ENCODE results near the gene ARAP2. TPM values are rescaled to one million over a fixed set of nuclear protein-coding genes. Genes with fewer than 3 reads are reported as not detected.

Gene ARAP2
- total RNA-seq, 2 experiments from 2014 or later: 52.9 to 76.1 TPM

DNA sequence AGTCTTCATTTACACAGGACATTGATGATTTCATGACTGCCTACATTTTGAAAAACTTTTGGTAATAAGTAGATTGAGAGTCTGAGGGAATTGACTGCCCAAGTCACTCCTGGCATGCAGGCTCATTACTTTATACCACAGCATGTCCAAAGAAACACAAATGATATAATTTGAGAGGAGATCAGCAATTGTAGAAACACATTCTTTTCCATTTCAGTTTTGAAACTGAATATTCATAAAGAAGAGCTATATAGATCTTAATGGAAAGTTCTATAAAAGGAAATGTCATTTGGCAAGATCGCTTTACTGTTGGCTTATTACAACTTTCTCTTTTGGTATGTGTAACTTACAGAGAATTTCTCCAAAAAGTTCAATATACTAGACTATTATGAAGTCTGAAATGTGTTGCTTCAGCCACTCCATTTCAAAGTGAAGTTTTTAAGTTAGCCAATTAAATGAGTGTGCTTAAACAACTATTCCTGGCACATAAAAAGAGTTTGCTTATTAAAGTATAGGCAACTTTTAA is 158.0 kb downstream of the ARAP2 start:
- Mint-ChIP-seq H3K9me3 (ENCODE audit: low read depth) (no peaks in the 10 kb centered on the region), H3K4me1 (peaks cover 10% of the 10 kb centered on the region), H3K27me3 (no peaks in the 10 kb centered on the region), H3K27ac (no peak overlapping the region), H3K4me3 (no peak overlapping the region), H3K36me3 (peaks cover 16% of the 10 kb centered on the region)
- CTCF ChIA-PET: no interaction called here
- ATAC-seq: no peak
- no peak for DNase-seq

DNA sequence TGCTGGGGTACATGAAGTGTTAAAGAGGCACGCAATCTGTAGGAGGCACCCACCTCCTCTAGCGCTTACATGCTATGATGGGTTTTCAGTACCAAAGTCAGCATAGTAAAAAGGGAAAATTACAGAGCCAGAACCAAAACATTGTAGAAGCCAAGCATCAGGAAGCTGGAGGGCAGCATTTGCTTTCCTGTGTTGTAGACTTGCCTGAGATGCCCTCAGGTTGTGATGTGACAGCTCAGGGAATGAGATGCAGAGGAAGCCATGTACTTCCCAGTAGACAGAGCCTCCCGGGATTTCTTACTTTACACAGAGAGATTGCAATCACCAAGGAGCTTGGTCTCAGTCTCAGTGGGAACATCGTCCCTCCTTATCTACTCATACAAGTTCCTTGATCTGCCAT is 161.5 kb downstream of the ARAP2 start:
- H3K27ac Mint-ChIP-seq: no peak overlapping the region

DNA sequence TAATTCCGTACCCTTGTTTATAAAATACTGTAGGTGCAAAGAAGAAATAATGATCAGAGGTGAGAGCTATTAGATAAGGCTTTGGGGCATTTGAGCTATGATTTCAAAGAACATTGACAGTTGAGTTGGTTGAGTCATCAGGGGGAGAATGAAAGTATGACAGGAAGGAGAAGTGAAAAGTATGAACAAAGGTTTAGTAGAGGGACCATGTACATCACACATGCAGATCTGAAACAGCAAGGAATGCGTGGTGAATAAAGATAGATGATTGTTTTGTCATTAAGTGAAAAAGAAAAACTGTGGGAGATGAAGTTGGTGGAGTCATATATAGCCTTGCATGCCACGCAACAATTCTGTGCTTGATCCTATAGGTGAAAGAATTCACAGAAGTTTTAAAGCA is 163.1 kb downstream of the ARAP2 start:
- ATAC-seq (peak; percentile 83), DNase-seq (no peak)
- Mint-ChIP-seq H3K9me3 (ENCODE audit: low read depth) (no peaks in the 10 kb centered on the region), H3K36me3 (peaks cover 12% of the 10 kb centered on the region), H3K27me3 (no peaks in the 10 kb centered on the region), H3K4me3 (no peak overlapping the region), H3K27ac (no peak overlapping the region), H3K4me1 (peaks cover 10% of the 10 kb centered on the region)
- CTCF ChIA-PET: interaction anchor here (0.7 kb wide), 1 partner anchor 9 kb away, joined by 3 read pairs; no protein-coding TSS in a partner anchor

More for the DNA sequence above, 161.5 kb downstream of the ARAP2 start:
- Mint-ChIP-seq H3K27me3 (no peaks in the 10 kb centered on the region), H3K9me3 (ENCODE audit: low read depth) (no peaks in the 10 kb centered on the region), H3K4me3 (no peak overlapping the region), H3K36me3 (peaks cover 12% of the 10 kb centered on the region), H3K4me1 (peaks cover 12% of the 10 kb centered on the region)
- CTCF ChIA-PET: no interaction called here
- DNase-seq: no peak
- no peak for ATAC-seq

DNA sequence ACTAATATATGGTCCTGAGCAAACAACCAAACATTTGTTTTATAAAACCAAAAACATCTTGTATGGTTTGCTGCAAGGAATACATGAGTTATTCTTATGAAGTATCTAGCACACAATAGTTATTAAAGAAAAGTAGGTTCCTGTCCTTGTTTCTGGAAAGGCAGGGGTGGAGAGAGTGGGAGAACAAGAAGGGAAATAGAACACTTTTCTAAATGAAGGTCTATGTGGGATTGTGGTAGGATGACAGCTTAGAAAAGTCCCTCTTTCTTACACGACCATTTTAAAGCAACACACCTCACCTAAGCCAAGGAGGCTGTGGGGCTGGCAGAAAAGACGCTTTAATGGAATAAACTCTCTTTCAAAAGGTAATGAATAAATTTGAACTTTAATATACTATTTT is 164.6 kb downstream of the ARAP2 start:
- CTCF ChIA-PET: interaction anchor here (0.7 kb wide), 1 partner anchor 1897 kb away, joined by 3 read pairs; no protein-coding TSS in a partner anchor
- DNase-seq: no peak
- ATAC-seq: no peak
- Mint-ChIP-seq H3K27ac (no peak overlapping the region), H3K27me3 (no peaks in the 10 kb centered on the region), H3K36me3 (peaks cover 11% of the 10 kb centered on the region), H3K4me1 (peaks cover 6% of the 10 kb centered on the region), H3K4me3 (no peak overlapping the region), H3K9me3 (ENCODE audit: low read depth) (no peaks in the 10 kb centered on the region)

DNA sequence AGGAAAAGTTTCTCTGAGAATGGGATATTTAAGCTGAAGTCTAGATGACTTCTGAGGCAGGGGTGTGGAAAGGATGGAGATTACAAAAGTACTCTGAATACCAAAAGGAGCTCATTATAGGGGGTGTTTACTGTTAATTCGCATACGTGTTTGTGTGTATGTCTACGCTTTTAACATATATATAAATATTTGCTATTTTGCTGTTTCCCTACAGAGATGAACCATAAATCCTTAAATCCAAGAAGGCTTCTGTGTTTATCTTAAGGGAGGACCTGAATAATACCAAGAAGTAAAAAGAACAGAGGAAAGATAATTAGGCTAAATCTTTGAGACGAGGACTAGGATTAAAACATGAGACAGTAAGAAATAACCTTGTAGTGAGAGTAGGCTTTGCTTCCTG is 166.0 kb downstream of the ARAP2 start:
- Mint-ChIP-seq H3K4me1 (peaks cover 2% of the 10 kb centered on the region), H3K27me3 (no peaks in the 10 kb centered on the region), H3K9me3 (ENCODE audit: low read depth) (no peaks in the 10 kb centered on the region), H3K4me3 (no peak overlapping the region), H3K27ac (no peak overlapping the region), H3K36me3 (peaks cover 12% of the 10 kb centered on the region)
- no peak for ATAC-seq
- no peak for DNase-seq
- CTCF ChIA-PET: no interaction called here

DNA sequence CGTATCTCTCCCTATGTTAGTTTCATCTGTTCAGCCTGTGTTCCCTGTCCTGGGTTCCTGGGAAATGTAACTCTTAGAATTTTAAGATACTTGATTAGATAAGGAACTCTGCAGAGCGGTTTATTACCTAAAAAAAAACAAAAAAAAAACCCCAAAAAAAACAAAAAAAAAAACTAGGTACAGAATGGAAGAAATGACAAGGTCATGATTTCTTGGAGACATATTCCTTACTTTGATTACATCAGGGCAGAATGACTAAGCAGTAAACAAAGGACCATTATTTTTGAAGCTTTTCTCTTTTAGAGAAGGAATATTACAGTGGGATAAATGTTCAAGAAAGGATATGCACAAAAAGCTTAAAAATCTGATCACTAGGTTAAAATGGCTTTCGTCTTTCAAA is 171.8 kb downstream of the ARAP2 start:
- DNase-seq (no peak), ATAC-seq (no peak)
- peaks cover 36% of the 10 kb centered on the region for H3K36me3 Mint-ChIP-seq
- no peaks in the 10 kb centered on the region for H3K9me3 Mint-ChIP-seq (ENCODE audit: low read depth)
- no peak overlapping the region for H3K27ac Mint-ChIP-seq
- no peak overlapping the region for H3K4me3 Mint-ChIP-seq
- CTCF ChIA-PET: interaction anchor here (1.2 kb wide), 1 partner anchor 8 kb away, joined by 3 read pairs; no protein-coding TSS in a partner anchor
- H3K4me1 Mint-ChIP-seq: no peaks in the 10 kb centered on the region
- no peaks in the 10 kb centered on the region for H3K27me3 Mint-ChIP-seq

DNA sequence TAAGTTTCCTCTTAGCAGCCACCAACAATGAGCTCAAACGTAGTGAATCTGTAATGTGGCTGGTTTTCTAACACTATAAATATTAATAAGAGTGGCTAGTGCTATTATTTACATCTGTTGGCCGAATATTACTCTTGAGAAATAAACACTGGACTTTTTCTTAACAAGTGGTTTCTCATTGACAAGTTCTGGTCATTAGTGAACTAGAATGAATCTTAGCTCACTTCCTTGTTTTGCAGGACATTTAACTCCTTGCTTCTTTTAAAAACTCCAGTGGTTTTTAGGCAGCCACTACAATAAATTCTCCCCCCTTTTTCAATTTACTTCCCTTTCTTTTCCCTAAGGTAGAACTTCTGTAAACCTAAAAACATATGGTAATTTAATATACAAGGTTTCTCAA is 177.2 kb downstream of the ARAP2 start:
- no peaks in the 10 kb centered on the region for H3K9me3 Mint-ChIP-seq (ENCODE audit: low read depth)
- H3K27ac Mint-ChIP-seq: no peak overlapping the region
- no peak overlapping the region for H3K4me3 Mint-ChIP-seq
- ATAC-seq (no peak), DNase-seq (no peak)
- no peaks in the 10 kb centered on the region for H3K4me1 Mint-ChIP-seq
- no peaks in the 10 kb centered on the region for H3K27me3 Mint-ChIP-seq
- CTCF ChIA-PET: no interaction called here
- H3K36me3 Mint-ChIP-seq: peaks cover 38% of the 10 kb centered on the region

DNA sequence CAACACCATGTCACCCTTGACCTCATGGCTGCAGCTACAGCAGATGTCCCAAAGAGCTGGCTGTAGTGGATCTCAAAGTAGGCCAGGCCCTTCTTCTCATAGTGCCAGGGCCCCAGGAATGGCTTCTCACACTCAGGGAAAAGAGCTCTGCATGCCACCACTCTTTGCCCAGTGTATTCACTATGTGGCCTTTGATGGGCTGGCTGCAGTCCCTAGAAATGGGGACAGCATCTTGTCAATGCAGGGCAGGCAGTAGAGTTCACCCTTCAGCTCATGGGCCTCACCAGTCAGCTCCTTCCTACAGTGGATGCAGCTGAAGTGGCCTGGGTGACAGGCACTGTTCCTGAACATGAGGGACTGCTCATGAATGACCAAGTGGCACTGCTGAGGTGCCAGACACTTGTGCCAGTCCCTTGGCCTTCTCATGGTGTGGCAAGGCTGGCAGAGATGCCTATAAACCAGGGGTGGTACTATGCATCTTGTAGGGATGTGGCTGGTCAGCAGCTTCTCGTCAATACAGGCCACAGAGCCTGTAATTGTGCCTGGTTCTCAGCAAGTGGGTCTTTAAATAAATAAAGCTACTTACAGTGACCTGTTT is 178.9 kb downstream of the ARAP2 start:
- Mint-ChIP-seq H3K27ac (no peak overlapping the region), H3K27me3 (no peaks in the 10 kb centered on the region), H3K9me3 (ENCODE audit: low read depth) (no peaks in the 10 kb centered on the region), H3K4me3 (no peak overlapping the region), H3K36me3 (peaks cover 33% of the 10 kb centered on the region), H3K4me1 (no peaks in the 10 kb centered on the region)
- CTCF ChIA-PET: no interaction called here
- ATAC-seq: no peak
- no peak for DNase-seq

DNA sequence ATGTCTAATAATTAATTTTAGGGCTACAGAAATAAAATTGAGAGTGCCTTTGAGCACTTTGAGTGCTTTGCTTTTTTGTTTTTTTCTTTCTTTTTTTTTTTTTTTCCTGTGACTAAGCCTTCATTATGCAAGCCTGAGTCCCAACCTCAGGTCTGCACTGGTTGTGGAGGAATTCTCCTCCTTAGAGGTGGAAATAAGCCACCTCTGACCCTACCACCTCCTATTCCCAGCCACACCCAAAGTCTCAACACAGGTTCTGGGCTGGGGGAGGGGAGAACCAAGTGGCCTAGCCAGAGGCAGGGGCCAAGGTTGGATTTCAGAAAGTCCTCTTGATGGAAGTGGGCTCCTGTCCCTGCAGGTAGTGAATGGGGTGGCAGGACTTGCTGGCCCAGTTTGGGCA is 180.2 kb downstream of the ARAP2 start:
- Mint-ChIP-seq H3K9me3 (ENCODE audit: low read depth) (no peaks in the 10 kb centered on the region), H3K4me1 (no peaks in the 10 kb centered on the region), H3K36me3 (peaks cover 23% of the 10 kb centered on the region), H3K27ac (no peak overlapping the region), H3K4me3 (no peak overlapping the region), H3K27me3 (no peaks in the 10 kb centered on the region)
- no peak for DNase-seq
- CTCF ChIA-PET: no interaction called here
- no peak for ATAC-seq

DNA sequence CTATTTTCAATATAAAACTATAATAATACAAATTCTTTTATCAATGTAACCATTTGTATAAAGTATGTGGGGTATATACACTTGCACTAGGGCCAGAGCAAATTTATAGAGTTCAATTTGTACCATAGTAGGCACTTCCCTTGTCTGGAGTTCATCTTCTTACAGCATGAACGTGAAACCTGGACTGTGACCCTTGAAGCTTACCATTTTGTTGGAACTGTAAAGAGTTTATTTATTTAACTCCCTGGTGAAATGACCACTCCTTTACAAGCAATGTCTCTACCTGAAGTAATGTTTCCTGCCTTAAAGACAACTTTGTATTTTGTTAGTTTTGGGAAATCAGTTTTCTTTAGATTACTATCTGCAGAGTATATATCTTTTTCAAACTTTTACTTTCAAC is 188.2 kb downstream of the ARAP2 start:
- ATAC-seq (no peak), DNase-seq (no peak)
- H3K36me3 Mint-ChIP-seq: no peaks in the 10 kb centered on the region
- no peak overlapping the region for H3K27ac Mint-ChIP-seq
- H3K27me3 Mint-ChIP-seq: no peaks in the 10 kb centered on the region
- CTCF ChIA-PET: no interaction called here
- H3K9me3 Mint-ChIP-seq (ENCODE audit: low read depth): no peaks in the 10 kb centered on the region
- H3K4me3 Mint-ChIP-seq: no peak overlapping the region
- H3K4me1 Mint-ChIP-seq: no peaks in the 10 kb centered on the region

DNA sequence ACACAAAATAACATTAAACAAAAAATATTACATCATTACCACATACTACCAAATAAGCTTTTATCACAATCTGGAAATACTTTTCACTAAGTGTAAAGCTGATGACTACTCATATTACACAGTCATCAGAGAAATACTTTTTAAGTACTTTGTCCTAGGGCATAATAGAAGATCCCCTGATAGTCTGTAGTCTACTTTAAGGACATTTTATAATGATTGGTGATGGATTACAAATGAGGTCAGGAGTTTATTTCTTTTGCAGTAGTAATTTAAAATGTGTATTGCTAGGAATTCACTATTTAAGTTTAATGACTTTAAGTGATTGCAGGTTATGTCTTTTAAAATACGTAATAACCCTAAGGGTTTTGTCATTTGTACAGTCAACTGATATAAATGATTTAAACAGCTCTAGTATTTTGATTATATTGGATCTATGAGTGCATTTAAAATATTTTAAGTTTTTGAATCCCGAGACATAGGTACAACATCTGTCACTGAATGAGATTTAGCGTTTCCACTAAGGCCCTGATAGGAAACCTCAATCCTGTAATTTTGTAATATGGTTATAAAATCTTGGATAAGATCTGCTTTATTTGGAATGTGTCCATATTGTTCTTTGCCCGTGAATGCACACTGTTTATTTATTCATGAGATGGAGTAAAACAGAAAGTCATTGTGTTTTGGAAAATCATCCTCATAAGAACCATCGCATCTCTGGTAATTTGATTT is 189.5 kb downstream of the ARAP2 start:
- Mint-ChIP-seq H3K36me3 (no peaks in the 10 kb centered on the region), H3K4me1 (no peaks in the 10 kb centered on the region), H3K4me3 (no peak overlapping the region), H3K27ac (no peak overlapping the region), H3K9me3 (ENCODE audit: low read depth) (no peaks in the 10 kb centered on the region), H3K27me3 (no peaks in the 10 kb centered on the region)
- ATAC-seq (no peak), DNase-seq (no peak)
- CTCF ChIA-PET: no interaction called here

DNA sequence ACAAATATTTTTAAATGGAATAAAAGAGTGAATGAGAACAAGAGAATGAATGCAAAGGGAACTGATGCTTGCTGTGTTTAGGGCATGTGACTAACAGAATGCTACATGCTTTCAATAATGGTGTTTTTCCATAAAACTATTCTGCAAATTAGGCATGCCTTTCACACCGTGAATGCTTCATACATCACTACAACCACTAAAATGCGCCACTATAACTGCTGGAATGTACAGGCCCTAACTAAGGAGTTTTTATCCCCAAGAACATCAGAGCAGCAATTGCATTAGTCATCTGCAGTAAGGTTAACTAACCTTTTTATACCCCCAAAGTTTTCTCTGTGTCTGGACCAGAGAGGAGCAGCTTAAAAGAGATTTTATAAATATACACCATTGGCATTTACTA is 190.4 kb downstream of the ARAP2 start:
- no peak for DNase-seq
- no peak for ATAC-seq
- no peaks in the 10 kb centered on the region for H3K4me1 Mint-ChIP-seq
- no peak overlapping the region for H3K4me3 Mint-ChIP-seq
- CTCF ChIA-PET: no interaction called here
- H3K36me3 Mint-ChIP-seq: no peaks in the 10 kb centered on the region
- no peak overlapping the region for H3K27ac Mint-ChIP-seq
- H3K9me3 Mint-ChIP-seq (ENCODE audit: low read depth): no peaks in the 10 kb centered on the region
- H3K27me3 Mint-ChIP-seq: no peaks in the 10 kb centered on the region

DNA sequence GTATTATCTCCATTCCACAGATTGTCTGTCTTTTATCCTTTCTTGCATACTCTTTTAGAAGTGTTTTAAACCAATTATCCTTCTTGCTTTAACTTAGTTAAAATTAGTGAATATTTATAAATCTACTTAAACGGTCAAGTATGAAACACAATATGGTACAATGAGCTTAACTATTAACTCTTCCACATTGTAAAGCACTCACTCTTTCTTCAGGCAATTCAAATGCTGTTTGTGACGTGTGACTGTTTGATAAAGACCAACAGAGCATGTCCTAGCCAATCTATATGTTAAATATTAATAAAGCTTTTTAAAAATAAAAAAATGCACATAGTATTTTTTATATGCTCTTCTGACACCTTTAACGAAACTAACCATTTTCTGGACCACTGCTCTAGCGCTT is 192.7 kb downstream of the ARAP2 start:
- no peak overlapping the region for H3K4me3 Mint-ChIP-seq
- H3K4me1 Mint-ChIP-seq: no peaks in the 10 kb centered on the region
- DNase-seq: no peak
- no peaks in the 10 kb centered on the region for H3K27me3 Mint-ChIP-seq
- no peaks in the 10 kb centered on the region for H3K9me3 Mint-ChIP-seq (ENCODE audit: low read depth)
- H3K27ac Mint-ChIP-seq: no peak overlapping the region
- ATAC-seq: no peak
- CTCF ChIA-PET: no interaction called here
- H3K36me3 Mint-ChIP-seq: no peaks in the 10 kb centered on the region

DNA sequence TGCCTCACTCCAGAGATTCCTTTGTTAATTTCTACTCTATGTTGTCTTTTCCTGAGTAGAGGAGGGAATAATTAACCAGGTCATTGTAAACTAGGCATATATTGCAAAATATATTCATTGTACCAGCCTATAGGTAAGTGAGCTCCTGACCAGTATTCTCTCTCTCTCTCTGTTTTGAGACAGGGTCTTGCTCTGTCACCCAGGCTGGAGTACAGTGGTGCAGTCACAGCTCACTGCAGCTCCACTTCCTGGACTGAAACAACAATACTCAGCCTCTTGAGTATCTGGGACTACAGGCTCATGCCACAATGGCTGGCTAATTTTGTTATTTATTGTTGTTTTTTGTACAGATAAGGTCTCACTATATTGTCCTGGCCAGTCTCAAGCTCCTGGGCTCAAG is 198.3 kb downstream of the ARAP2 start:
- Mint-ChIP-seq H3K27ac (no peak overlapping the region), H3K27me3 (no peaks in the 10 kb centered on the region), H3K9me3 (ENCODE audit: low read depth) (no peaks in the 10 kb centered on the region), H3K4me1 (no peaks in the 10 kb centered on the region), H3K4me3 (no peak overlapping the region), H3K36me3 (no peaks in the 10 kb centered on the region)
- CTCF ChIA-PET: no interaction called here
- ATAC-seq (no peak), DNase-seq (no peak)

Measured in activated CD8-positive, alpha-beta memory T cell treated with anti-CD3 and anti-CD28 coated beads, Interleukin-2, amount 10 ng/mL, durations not matched to agents 7 days and 5 days (primary cell).